GM12878 (cell line): ENCODE measurements around the gene CEP170B. TPM values are rescaled to one million over a fixed set of nuclear protein-coding genes. Genes with fewer than 3 reads are reported as not detected.

ENCODE experiments used
- ATAC-seq: fragments of 200-7000 bp; cut with Tn5 transposase; 3 replicates; pipeline ENCODE4 v1.9.1; 2020; ENCODE audit warnings: mild to moderate bottlenecking, moderate library complexity
- BruUV-seq: library from RNA; stranded (reverse); fragments of 400-500 nt; replicated peaks from 2 replicates; lab custom pipeline; 2021; lab: Mats Ljungman, UMichigan
- CTCF ChIA-PET: fragments of 300-600 bp; sonication (Branson Sonifier 250); formaldehyde crosslinking; extraction: SDS; loops from one replicate; lab custom pipeline; 2021; ENCODE audit warnings: inconsistent platforms; lab: Yijun Ruan, JAX
- POLR2A ChIA-PET: fragments of 350-600 bp; formaldehyde crosslinking; extraction: SDS; loops from one replicate; lab custom pipeline; 2021; ENCODE audit warnings: inconsistent platforms; lab: Charles Lee
- RAD21 ChIA-PET: fragments of 300-600 bp; sonication (Branson Sonifier 250); formaldehyde crosslinking; loops from one replicate; lab custom pipeline; 2023; ENCODE audit warnings: antibody characterized with exemption; ENCODE audit not compliant: unreplicated experiment; lab: Charles Lee
- SMC1A ChIA-PET: fragments of 300-600 bp; sonication (Branson Sonifier 250); formaldehyde crosslinking; loops from one replicate; lab custom pipeline; 2023; ENCODE audit not compliant: unreplicated experiment, uncharacterized antibody; lab: Charles Lee
- DNase-seq: peaks from one replicate; pipeline ENCODE4 v3.0.0-alpha.2; 2011; ENCODE audit warnings: low read depth, low spot score
- FAIRE-seq: peaks from 3 replicates; lab custom pipeline; 2011; peaks lifted over from hg19 to GRCh38; lab: Jason Lieb, UNC
- H2AFZ ChIP-seq: 2 replicates; pipeline ENCODE4 v1.6.0; 2011; ENCODE audit warnings: low read depth, low read length, control low read depth; ENCODE audit not compliant: control insufficient read depth
- H3K27ac ChIP-seq: 2 replicates; pipeline ENCODE4 v1.5.1; 2011; ENCODE audit warnings: control low read depth; ENCODE audit not compliant: control insufficient read depth, insufficient read depth
- H3K27me3 ChIP-seq, 2 experiments: replicated peaks in 1 of 2; 2 replicates each; pipeline versions ENCODE4 v1.6.0 to v1.6.1; 2011; ENCODE audit warnings: low read length in 1 of 2; ENCODE audit not compliant: control insufficient read depth in 2 of 2, insufficient read depth in 2 of 2
- H3K36me3 ChIP-seq, 2 experiments: 2 replicates each; pipeline ENCODE4 v1.5.1; 2011; ENCODE audit warnings: low read length in 1 of 2; ENCODE audit not compliant: control insufficient read depth in 2 of 2, insufficient read depth in 2 of 2
- H3K4me1 ChIP-seq: 2 replicates; pipeline ENCODE4 v1.6.1; 2011; ENCODE audit warnings: mild to moderate bottlenecking, low read length, moderate library complexity, mixed read lengths; ENCODE audit not compliant: control insufficient read depth, insufficient read depth
- H3K4me2 ChIP-seq: 2 replicates; pipeline ENCODE4 v1.6.0; 2011; ENCODE audit warnings: control low read depth; ENCODE audit not compliant: control insufficient read depth, insufficient read depth
- H3K4me3 ChIP-seq: fragments of 200-600 bp; sonication (generic); 2 replicates; pipeline ENCODE4 v1.5.1; 2016
- H3K79me2 ChIP-seq: 2 replicates; pipeline ENCODE4 v1.6.0; 2011; ENCODE audit warnings: low read length; ENCODE audit not compliant: control insufficient read depth, insufficient read depth
- H3K9ac ChIP-seq: 2 replicates; pipeline ENCODE4 v1.8.0; 2011; ENCODE audit warnings: low read length, control low read depth, mixed read lengths; ENCODE audit not compliant: control insufficient read depth, insufficient read depth
- H3K9me3 ChIP-seq: replicated peaks from 3 replicates; pipeline ENCODE4 v1.5.1; 2011; ENCODE audit warnings: mild to moderate bottlenecking, low read length; ENCODE audit not compliant: control insufficient read depth, insufficient read depth
- H4K20me1 ChIP-seq: 2 replicates; pipeline ENCODE4 v1.6.0; 2011; ENCODE audit not compliant: control insufficient read depth, insufficient read depth
- BCL11A ChIP-seq: IDR thresholded peaks from 2 replicates; pipeline ENCODE4 v1.6.1; 2011; ENCODE audit warnings: low read depth, low read length
- BCL3 ChIP-seq: IDR thresholded peaks from 2 replicates; pipeline ENCODE4 v1.6.1; 2011; ENCODE audit warnings: borderline replicate concordance, low read depth, mild to moderate bottlenecking, moderate library complexity, low read length; ENCODE audit not compliant: insufficient read depth, poor library complexity, severe bottlenecking
- CHD1 ChIP-seq: IDR thresholded peaks from 2 replicates; pipeline ENCODE4 v1.6.1; 2012; ENCODE audit warnings: low read depth, low read length, improper control_type of control experiment
- ELK1 ChIP-seq: IDR thresholded peaks from 2 replicates; pipeline ENCODE4 v1.6.1; 2012; ENCODE audit warnings: low read depth, low read length, improper control_type of control experiment
- ETV6 ChIP-seq, 2 experiments: fragments of 450-650 bp in 1 of 2; IDR thresholded peaks in 1 of 2; conservative IDR thresholded peaks in 1 of 2; 2 replicates each; pipeline ENCODE4 v1.6.1; 2014; ENCODE audit warnings: antibody characterized with exemption in 1 of 2, borderline replicate concordance in 1 of 2, low read depth in 1 of 2, mild to moderate bottlenecking in 1 of 2, moderate library complexity in 1 of 2
- HDAC2 ChIP-seq: fragments of 200-600 bp; sonication (generic); IDR thresholded peaks from 2 replicates; pipeline ENCODE4 v1.6.1; 2017
- NFXL1 ChIP-seq: fragments of 450-650 bp; IDR thresholded peaks from 2 replicates; pipeline ENCODE4 v1.6.1; 2017; ENCODE audit warnings: antibody characterized with exemption, mild to moderate bottlenecking, borderline replicate concordance
- ZNF622 ChIP-seq: fragments of 450-650 bp; IDR thresholded peaks from 2 replicates; pipeline ENCODE4 v1.6.1; 2017; ENCODE audit warnings: mild to moderate bottlenecking, inconsistent platforms
- ZZZ3 ChIP-seq: IDR thresholded peaks from 2 replicates; pipeline ENCODE4 v1.6.1; 2011; ENCODE audit warnings: low read depth; ENCODE audit not compliant: control insufficient read depth, insufficient read length
- WGBS: methylation state at CpG from one replicate; pipeline ENCODE4 v1.1.6; 2016; ENCODE audit warnings: low lambda C conversion rate; ENCODE audit not compliant: insufficient replicate concordance, insufficient coverage; ENCODE audit errors: missing lambda C conversion rate; 5-methylcytosine and 5-hydroxymethylcytosine counted together
- in situ Hi-C: fragments of 300-500 bp; cut with MboI; formaldehyde crosslinking; loops from 9 replicates; pipeline ENCODE4 v1.14.3; 2018; ENCODE audit warnings: mixed read lengths
- intact Hi-C: fragments of 100-400 bp; cut with micrococcal nuclease; formaldehyde crosslinking; loops from one replicate; pipeline ENCODE4 v1.14.2; 2022; ENCODE audit not compliant: unreplicated experiment
- polyA plus RNA-seq, 11 experiments: library from polyadenylated mRNA; depleted of rRNA in 4 of 11; unstranded in 6 of 11; stranded (reverse) in 5 of 11; fragments of >200 nt; fragmentation: Nextera tagmentation in 4 of 11; fragmentation: Illumina TruSeq in 1 of 11; extraction: Ambion mirVana in 4 of 11; extraction: Trizol in 1 of 11; gene quantifications; 1 replicate in 1 of 11; 2 replicates in 10 of 11; pipeline versions ENCODE4 v1.2.1 to v1.2.3, GENCODE V29; 2011 to 2016; ENCODE audit warnings: inconsistent platforms in 2 of 11, missing spikeins in 2 of 11, low read depth in 1 of 11
- total RNA-seq, 4 experiments: library from RNA; depleted of rRNA in 3 of 4; stranded (reverse); fragments of >200 nt in 3 of 4; fragmentation: Illumina TruSeq in 1 of 4; extraction: Trizol in 1 of 4; gene quantifications; 2 replicates each; pipeline versions ENCODE4 v1.2.1 to v1.2.3, GENCODE V29; 2013 to 2021
- TF ChIP-seq, protein P1 (sequence below): fragments of 450-650 bp; formaldehyde crosslinking; IDR thresholded peaks from 2 replicates; pipeline ENCODE4 v1.4.0; 2022; ENCODE audit warnings: mild to moderate bottlenecking, moderate library complexity

CEP170B gene
- total and polyA plus RNA-seq, 10 of the 15 experiments (the other 5 are each of a cell fraction or from before 2014, with no cell fraction given) = 0.01 to 0.44 (median 0.05) TPM; not detected in 4

- no TSS peak for BruUV-seq
- Histone ChIP-seq H3K9me3 (no peaks in the 10 kb centered on the region), H3K79me2 (no peaks in the 10 kb centered on the region)
- CTCF ChIA-PET = no interaction called here
- no peak for TF ChIP-seq NFXL1
- TF ChIP-seq HDAC2 = no peak
- no peak for TF ChIP-seq ETV6 (conservative IDR thresholded peaks at IDR 0.05 in 1 of 2, IDR thresholded peaks at IDR 0.05 in 1 of 2; ENCODE audit: borderline replicate concordance in 1 of 2, low read depth in 1 of 2)
- no peak for TF ChIP-seq ELK1
- TF ChIP-seq BCL11A = no peak
- TF ChIP-seq BCL3 = no peak
- TF ChIP-seq ZZZ3 = no peak
- TF ChIP-seq, protein P1, sequence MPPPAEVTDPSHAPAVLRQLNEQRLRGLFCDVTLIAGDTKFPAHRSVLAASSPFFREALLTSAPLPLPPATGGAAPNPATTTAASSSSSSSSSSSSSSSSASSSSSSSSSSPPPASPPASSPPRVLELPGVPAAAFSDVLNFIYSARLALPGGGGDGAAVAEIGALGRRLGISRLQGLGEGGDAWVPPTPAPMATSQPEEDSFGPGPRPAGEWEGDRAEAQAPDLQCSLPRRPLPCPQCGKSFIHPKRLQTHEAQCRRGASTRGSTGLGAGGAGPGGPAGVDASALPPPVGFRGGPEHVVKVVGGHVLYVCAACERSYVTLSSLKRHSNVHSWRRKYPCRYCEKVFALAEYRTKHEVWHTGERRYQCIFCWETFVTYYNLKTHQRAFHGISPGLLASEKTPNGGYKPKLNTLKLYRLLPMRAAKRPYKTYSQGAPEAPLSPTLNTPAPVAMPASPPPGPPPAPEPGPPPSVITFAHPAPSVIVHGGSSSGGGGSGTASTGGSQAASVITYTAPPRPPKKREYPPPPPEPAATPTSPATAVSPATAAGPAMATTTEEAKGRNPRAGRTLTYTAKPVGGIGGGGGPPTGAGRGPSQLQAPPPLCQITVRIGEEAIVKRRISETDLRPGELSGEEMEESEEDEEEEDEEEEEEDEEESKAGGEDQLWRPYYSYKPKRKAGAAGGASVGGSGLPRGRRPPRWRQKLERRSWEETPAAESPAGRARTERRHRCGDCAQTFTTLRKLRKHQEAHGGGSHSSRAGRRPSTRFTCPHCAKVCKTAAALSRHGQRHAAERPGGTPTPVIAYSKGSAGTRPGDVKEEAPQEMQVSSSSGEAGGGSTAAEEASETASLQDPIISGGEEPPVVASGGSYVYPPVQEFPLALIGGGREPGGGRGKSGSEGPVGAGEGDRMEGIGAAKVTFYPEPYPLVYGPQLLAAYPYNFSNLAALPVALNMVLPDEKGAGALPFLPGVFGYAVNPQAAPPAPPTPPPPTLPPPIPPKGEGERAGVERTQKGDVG (CRISPR knock-in tag) = no peak
- TF ChIP-seq ZNF622 = no peak
- TF ChIP-seq CHD1 = no peak
- TF ChIP-seq, all 136 proteins: peak for 0
- ATAC-seq = no peak
- H3K27ac ChIP-seq = no peak overlapping the region
- H3K4me1 ChIP-seq = no peaks in the 10 kb centered on the region
- H3K9ac ChIP-seq = no peak overlapping the region
- intact Hi-C loops (no loop called here), in situ Hi-C loops (no loop called here)
- RAD21 ChIA-PET = no interaction called here
- no peaks in the 10 kb centered on the region for H3K36me3 ChIP-seq
- no peaks in the 10 kb centered on the region for H3K27me3 ChIP-seq
- no peak overlapping the region for H3K4me2 ChIP-seq
- 70% methylated on average over 13 of the region's 13 CpGs for WGBS
- H2AFZ ChIP-seq = no peak overlapping the region
- no peak for FAIRE-seq
- no peak overlapping the region for H3K4me3 ChIP-seq
- no peak for DNase-seq
- POLR2A ChIA-PET = no interaction called here
- no peaks in the 10 kb centered on the region; the same call in 1 of the 2 replicates for H4K20me1 ChIP-seq
- SMC1A ChIA-PET = no interaction called here
Observed at GRCh38 chr14:104875412-104875751, 10.3 kb downstream of the CEP170B start.
